Adrenal gland (tissue), 12 donors: ENCODE data around the gene BABAM2. TPM values are rescaled to one million over a fixed set of nuclear protein-coding genes. Genes with fewer than 3 reads are reported as not detected.

Experiments used
- DNase-seq, 7 donors: peaks; one replicate each; pipeline ENCODE4 v3.0.0-alpha.2; 2019 to 2020
- H3K27ac ChIP-seq, 5 donors: fragments of 200-600 bp; sonication (generic) in 4 of 5; 1 replicate in 3 of 5; 2 replicates in 2 of 5; pipeline versions ENCODE4 v1.5.1 to v1.8.0; 2016 to 2020; ENCODE audit warnings: mild to moderate bottlenecking in 1 of 5
- H3K27me3 ChIP-seq: fragments of 200-600 bp; 2 replicates; pipeline ENCODE4 v1.8.0; 2021
- H3K36me3 ChIP-seq, 2 donors: fragments of 200-600 bp; replicated peaks in 1 of 2; 1 replicate in 1 of 2; 2 replicates in 1 of 2; pipeline versions ENCODE4 v1.5.1 to v1.8.0; 2018 to 2022
- H3K4me1 ChIP-seq, 2 donors: fragments of 200-600 bp; replicated peaks in 1 of 2; 1 replicate in 1 of 2; 2 replicates in 1 of 2; pipeline versions ENCODE4 v1.5.1 to v1.8.0; 2018 to 2021
- H3K4me3 ChIP-seq, 4 donors: fragments of 200-600 bp; sonication (generic) in 3 of 4; one replicate each; pipeline ENCODE4 v1.5.1; 2016 to 2018
- H3K9me3 ChIP-seq, 3 donors: fragments of 200-600 bp; sonication (generic) in 1 of 3; replicated peaks in 1 of 3; 1 replicate in 2 of 3; 2 replicates in 1 of 3; pipeline versions ENCODE4 v1.5.1 to v1.8.0; 2016 to 2021
- POLR2A ChIP-seq, 2 donors: fragments of 450-650 bp; IDR thresholded peaks; one replicate each; pipeline ENCODE4 v1.6.1; 2017; ENCODE audit warnings: antibody characterized with exemption in 2 of 2, mild to moderate bottlenecking in 2 of 2, moderate library complexity in 1 of 2
- WGBS, 4 donors: extraction: QIAGEN DNeasy Blood & Tissue Kit in 2 of 4; methylation state at CpG; one replicate each; pipeline versions ENCODE4 v1.1.5 to v1.1.7; 2013 to 2017; 5-methylcytosine and 5-hydroxymethylcytosine counted together
- intact Hi-C, 2 donors: fragments of 100-400 bp; cut with DNase I; formaldehyde crosslinking; loops; one replicate each; pipeline versions ENCODE4 v1.14.1 to v1.15.0; 2022 to 2023
- polyA plus RNA-seq, 3 donors: library from polyadenylated mRNA; stranded (reverse); fragments of 200-250 nt in 2 of 3; fragments of 350-450 nt in 1 of 3; fragmentation: Illumina TruSeq in 1 of 3; extraction: RNeasy Lipid Tissue Mini Kit (QIAGEN cat#74804) in 1 of 3; gene quantifications; one replicate each; pipeline ENCODE4 v1.2.3, GENCODE V29; 2013 to 2014
- total RNA-seq, 9 donors: library from RNA; depleted of rRNA in 4 of 9; stranded (reverse); fragments of >200 nt in 4 of 9; fragments of 120-200 nt in 1 of 9; fragmentation: NEBNext Ultra II Directional in 1 of 9; extraction: Animal tissue kit (Norgen Biotek cat#: 25700) in 1 of 9; gene quantifications; one replicate each; pipeline versions ENCODE4 v1.1.0 to v1.2.4, GENCODE V29; 2013 to 2023
- TF ChIP-seq, protein P1 (sequence below), 6 experiments: fragments of 450-650 bp in 4 of 6; fragments of 200-600 bp in 2 of 6; sonication (generic) in 1 of 6; IDR thresholded peaks; 1 replicate in 5 of 6; 2 replicates in 1 of 6; pipeline versions ENCODE4 v1.5.1 to v1.8.0; 2016 to 2021; ENCODE audit warnings: antibody characterized with exemption in 6 of 6, mild to moderate bottlenecking in 2 of 6, moderate library complexity in 1 of 6
- donor health status: healthy with polysubstance abuse.
- donor health status: Bipolar disorder and iron deficiency.
- donor health status: DM: yes; HTN: yes; CAD: no.
- donor health status: DM: no; HTN: no; CAD: no.
- donor health status: DM: no; HTN: no; CAD: no.
- donor health status: DM: yes; HTN: yes; CAD: no.

BABAM2 gene
- total and polyA plus RNA-seq, 12 donors: 88.2 to 925 (median 357) TPM

DNA sequence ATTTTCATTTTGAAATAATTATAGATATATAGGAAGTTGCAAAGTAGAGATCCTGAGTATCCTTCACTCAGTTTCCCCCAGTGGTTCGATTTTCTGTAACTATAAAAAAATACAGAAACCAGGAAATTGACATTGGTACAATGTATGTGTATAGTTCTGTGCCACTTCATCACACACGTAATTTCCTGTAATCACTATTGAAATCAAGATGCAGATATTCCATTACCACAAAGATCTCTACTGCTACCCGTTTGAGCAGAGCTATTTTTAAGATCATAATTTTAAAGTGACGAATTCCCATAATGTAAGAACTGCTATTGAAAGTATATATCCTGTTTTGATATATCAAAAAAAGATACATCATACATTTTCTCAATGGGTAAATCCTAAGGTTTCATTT lies 142.3 kb downstream of the BABAM2 start:
- 78 to 85% (median 81%) methylated on average over 4 of the region's 4 CpGs for whole genome bisulfite sequencing, 4 donors
- intact Hi-C loops: no loop called here
- peaks cover 0 to 30% of the 10 kb centered on the region in 2 donors for H3K4me1 ChIP-seq
- no peak overlapping the region for H3K4me3 ChIP-seq
- no peak for DNase-seq
- H3K36me3 ChIP-seq: peaks cover 0 to 3% of the 10 kb centered on the region in 2 donors
- no peak overlapping the region for H3K27ac ChIP-seq
- no peaks in the 10 kb centered on the region for H3K9me3 ChIP-seq
- H3K27me3 ChIP-seq: no peaks in the 10 kb centered on the region
- TF ChIP-seq, protein P1, sequence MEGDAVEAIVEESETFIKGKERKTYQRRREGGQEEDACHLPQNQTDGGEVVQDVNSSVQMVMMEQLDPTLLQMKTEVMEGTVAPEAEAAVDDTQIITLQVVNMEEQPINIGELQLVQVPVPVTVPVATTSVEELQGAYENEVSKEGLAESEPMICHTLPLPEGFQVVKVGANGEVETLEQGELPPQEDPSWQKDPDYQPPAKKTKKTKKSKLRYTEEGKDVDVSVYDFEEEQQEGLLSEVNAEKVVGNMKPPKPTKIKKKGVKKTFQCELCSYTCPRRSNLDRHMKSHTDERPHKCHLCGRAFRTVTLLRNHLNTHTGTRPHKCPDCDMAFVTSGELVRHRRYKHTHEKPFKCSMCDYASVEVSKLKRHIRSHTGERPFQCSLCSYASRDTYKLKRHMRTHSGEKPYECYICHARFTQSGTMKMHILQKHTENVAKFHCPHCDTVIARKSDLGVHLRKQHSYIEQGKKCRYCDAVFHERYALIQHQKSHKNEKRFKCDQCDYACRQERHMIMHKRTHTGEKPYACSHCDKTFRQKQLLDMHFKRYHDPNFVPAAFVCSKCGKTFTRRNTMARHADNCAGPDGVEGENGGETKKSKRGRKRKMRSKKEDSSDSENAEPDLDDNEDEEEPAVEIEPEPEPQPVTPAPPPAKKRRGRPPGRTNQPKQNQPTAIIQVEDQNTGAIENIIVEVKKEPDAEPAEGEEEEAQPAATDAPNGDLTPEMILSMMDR (IDR thresholded peaks at IDR 0.05): no peak
- no peak for TF ChIP-seq POLR2A (IDR thresholded peaks at IDR 0.05)

DNA sequence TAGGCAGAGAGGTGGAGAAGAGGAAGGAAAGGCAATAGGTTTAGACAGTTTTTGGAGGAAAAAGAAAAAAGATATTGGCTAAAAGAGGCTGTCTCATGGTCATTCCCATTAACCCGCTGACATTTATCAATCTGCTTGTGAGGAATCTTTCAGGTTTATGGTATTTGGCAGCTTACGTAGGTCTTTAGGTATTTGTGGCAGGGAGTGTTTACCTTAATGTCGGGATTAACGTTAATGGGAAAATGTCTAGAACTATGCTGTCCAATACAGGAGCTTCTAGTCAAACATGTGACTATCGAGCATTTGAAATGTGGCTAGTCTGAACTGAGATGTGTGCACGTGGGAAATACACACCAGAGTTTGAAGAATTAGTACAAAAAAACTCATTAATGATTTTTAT lies 144.2 kb downstream of the BABAM2 start:
- H3K4me1 ChIP-seq: peaks cover 0 to 17% of the 10 kb centered on the region in 2 donors
- no peak for DNase-seq
- H3K4me3 ChIP-seq: no peak overlapping the region
- intact Hi-C loops: no loop called here
- no peak overlapping the region for H3K27ac ChIP-seq
- no peak for TF ChIP-seq POLR2A (IDR thresholded peaks at IDR 0.05)
- TF ChIP-seq, protein P1 (IDR thresholded peaks at IDR 0.05): no peak
- H3K27me3 ChIP-seq: no peaks in the 10 kb centered on the region
- no peaks in the 10 kb centered on the region for H3K36me3 ChIP-seq
- 94 to 98% (median 96%) methylated on average over 6 of the region's 6 CpGs for WGBS, 4 donors
- H3K9me3 ChIP-seq: no peaks in the 10 kb centered on the region

DNA sequence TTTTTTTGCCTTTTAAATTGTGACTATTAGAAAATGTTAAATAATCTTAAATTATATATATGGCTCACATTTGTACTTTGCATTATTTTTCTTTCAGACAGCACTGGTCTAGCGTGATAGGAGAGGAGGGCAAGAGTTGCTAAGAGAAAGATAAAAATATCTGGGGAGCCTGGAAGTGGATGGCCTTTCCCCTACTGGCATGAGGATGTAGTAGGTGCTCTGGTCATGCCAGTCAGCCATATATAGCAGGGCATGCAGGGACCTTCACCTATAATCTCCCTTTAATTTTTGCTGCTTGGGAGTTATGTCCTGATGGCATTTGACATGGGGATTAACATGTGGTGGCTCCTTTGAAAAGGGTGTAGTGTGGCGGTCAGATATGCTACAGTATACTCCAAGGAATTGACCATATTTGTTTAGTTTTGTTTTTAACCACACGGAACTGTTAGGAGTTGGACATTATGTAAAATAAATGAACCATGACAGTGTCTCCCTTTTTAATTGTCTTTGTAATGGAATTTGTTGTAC lies 144.7 kb downstream of the BABAM2 start:
- no peak overlapping the region for H3K4me3 ChIP-seq
- peaks cover 0 to 12% of the 10 kb centered on the region in 2 donors for H3K4me1 ChIP-seq
- no peaks in the 10 kb centered on the region for H3K36me3 ChIP-seq
- intact Hi-C loops: no loop called here
- no peak overlapping the region for H3K27ac ChIP-seq
- H3K9me3 ChIP-seq: no peaks in the 10 kb centered on the region
- 88 to 95% (median 90%) methylated on average over 3 of the region's 3 CpGs for WGBS, 4 donors
- no peak for DNase-seq
- H3K27me3 ChIP-seq: no peaks in the 10 kb centered on the region
- TF ChIP-seq POLR2A (IDR thresholded peaks at IDR 0.05): no peak
- TF ChIP-seq, protein P1 (IDR thresholded peaks at IDR 0.05): no peak

DNA sequence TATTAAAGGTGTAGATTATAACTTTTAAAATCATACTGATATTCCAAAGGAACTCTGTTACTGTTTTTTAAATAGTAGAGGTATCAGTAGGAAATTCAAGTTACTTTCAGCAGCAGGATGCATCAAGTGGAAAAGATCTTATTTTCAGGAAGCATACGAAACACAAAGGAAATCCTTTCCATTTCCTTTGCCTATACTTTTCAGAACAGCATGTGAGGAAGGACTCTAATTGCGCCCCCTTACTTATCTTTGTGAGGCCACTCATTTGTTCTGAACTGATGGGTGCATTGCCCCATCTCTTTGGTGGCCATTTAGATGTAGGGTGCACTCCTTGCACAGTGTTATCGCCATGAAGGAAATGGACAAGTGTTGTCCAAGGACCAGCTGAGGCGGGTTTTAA lies 145.3 kb downstream of the BABAM2 start:
- Histone ChIP-seq H3K9me3 (no peaks in the 10 kb centered on the region), H3K27ac (no peak overlapping the region), H3K36me3 (no peaks in the 10 kb centered on the region), H3K4me3 (no peak overlapping the region), H3K4me1 (peaks cover 0 to 10% of the 10 kb centered on the region in 2 donors), H3K27me3 (no peaks in the 10 kb centered on the region)
- no peak for DNase-seq
- TF ChIP-seq, protein P1 (IDR thresholded peaks at IDR 0.05): no peak
- TF ChIP-seq POLR2A (IDR thresholded peaks at IDR 0.05): no peak
- intact Hi-C loops: no loop called here
- WGBS, 4 donors: 89 to 96% (median 92%) methylated on average over 4 of the region's 4 CpGs
